ENCODE data around the gene CRPPA. TPM values are rescaled to one million over a fixed set of nuclear protein-coding genes. Genes with fewer than 3 reads are reported as not detected.

CRPPA gene
- total RNA-seq (1 to 10 TPM; 1.1 to 8.5 (median 6.0) TPM), polyA plus RNA-seq (1 to 10 TPM in 1 of 2 donors, under 1 TPM in 1; 0.98 to 1.4 TPM)
- long read RNA-seq, donor 1, full-length matches to known transcripts: 5 of 13 reads
- long read RNA-seq, donor 1, partial matches to known transcripts: 2 of 13 reads
- long read RNA-seq, donor 1, other reads (novel, unspliced or antisense): 6 of 13 reads
- long read RNA-seq, donor 2, partial matches to known transcripts: 0 of 3 reads
- long read RNA-seq, donor 2, other reads (novel, unspliced or antisense): 3 of 3 reads
- long read RNA-seq, donor 3, full-length matches to known transcripts: 3 of 8 reads
- long read RNA-seq, donor 3, partial matches to known transcripts: 2 of 8 reads
- long read RNA-seq, donor 3, other reads (novel, unspliced or antisense): 3 of 8 reads

DNA sequence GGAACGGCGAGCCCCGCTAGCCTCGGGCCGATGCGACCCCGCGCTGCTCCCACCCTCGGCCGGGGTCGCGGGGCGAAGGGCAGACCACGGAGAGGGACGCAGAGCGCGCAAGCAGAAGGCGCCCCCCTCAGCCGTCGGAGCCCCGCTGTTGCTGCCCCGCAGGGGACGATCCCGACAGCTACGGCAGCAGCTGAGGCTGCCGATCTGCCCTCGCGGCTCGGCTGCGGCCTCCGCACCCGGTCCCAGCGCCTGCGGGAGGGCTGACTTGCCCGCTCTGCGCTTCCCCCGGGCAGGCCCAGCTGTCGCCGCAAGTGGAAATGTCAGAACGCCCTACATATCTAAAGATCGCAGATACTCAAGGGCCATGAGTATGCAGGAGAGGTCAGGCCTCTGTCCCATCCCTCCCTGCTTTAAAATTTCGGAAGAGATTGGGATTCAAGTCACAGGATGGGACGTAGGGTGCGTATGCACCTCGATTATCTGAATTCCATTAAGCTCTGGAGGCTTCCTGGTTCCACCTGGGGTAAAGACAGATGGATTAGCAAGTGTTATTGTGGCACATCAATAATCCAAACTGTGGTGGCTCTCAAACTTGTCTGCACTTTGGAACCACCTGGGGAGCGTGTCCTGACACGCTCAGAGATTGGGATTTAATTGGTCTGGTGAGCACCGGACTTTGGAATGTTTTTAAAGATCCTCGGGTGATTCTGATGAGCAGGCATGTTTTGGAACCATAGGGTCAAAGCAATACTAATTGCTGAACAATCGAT lies at the start of gene CRPPA:
TSS of gene CRPPA (minus strand) at position 206 of the 770 bp plus-strand sequence. CDS start 216 bp downstream, outside the sequence.
- DNase-seq (peak; percentile 27 to 80 (median 46)), ATAC-seq (peak; percentile 20 to 73 (median 50))
- intact Hi-C loops (cut with DNase I): loop anchor here (5.0 to 10.0 kb wide), 6 partner anchors 289 to 344 kb away; no protein-coding TSS in a partner anchor
- WGBS, 4 donors: 6 to 11% (median 7%) methylated on average over 26 to 50 of the region's 50 CpGs
- no peak for TF ChIP-seq POLR2A (IDR thresholded peaks at IDR 0.05)
- TF ChIP-seq, protein P1, sequence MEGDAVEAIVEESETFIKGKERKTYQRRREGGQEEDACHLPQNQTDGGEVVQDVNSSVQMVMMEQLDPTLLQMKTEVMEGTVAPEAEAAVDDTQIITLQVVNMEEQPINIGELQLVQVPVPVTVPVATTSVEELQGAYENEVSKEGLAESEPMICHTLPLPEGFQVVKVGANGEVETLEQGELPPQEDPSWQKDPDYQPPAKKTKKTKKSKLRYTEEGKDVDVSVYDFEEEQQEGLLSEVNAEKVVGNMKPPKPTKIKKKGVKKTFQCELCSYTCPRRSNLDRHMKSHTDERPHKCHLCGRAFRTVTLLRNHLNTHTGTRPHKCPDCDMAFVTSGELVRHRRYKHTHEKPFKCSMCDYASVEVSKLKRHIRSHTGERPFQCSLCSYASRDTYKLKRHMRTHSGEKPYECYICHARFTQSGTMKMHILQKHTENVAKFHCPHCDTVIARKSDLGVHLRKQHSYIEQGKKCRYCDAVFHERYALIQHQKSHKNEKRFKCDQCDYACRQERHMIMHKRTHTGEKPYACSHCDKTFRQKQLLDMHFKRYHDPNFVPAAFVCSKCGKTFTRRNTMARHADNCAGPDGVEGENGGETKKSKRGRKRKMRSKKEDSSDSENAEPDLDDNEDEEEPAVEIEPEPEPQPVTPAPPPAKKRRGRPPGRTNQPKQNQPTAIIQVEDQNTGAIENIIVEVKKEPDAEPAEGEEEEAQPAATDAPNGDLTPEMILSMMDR (IDR thresholded peaks at IDR 0.05): peak in 1 of 12 donors; percentile 21
- peak within 1 kb of the TSS; percentile 54 to 82 (median 74) for H3K4me3 ChIP-seq
- H3K27ac ChIP-seq: peak within 1 kb of the TSS; percentile 94 to 99 (median 98)
- no peaks in the 10 kb centered on the region for H3K36me3 ChIP-seq
- H3K4me1 ChIP-seq: peaks cover 0 to 21% (median 16%) of the 10 kb centered on the region in 12 donors
- no peaks in the 10 kb centered on the region for H3K9me3 ChIP-seq
- no peaks in the 10 kb centered on the region for H3K27me3 ChIP-seq

DNA sequence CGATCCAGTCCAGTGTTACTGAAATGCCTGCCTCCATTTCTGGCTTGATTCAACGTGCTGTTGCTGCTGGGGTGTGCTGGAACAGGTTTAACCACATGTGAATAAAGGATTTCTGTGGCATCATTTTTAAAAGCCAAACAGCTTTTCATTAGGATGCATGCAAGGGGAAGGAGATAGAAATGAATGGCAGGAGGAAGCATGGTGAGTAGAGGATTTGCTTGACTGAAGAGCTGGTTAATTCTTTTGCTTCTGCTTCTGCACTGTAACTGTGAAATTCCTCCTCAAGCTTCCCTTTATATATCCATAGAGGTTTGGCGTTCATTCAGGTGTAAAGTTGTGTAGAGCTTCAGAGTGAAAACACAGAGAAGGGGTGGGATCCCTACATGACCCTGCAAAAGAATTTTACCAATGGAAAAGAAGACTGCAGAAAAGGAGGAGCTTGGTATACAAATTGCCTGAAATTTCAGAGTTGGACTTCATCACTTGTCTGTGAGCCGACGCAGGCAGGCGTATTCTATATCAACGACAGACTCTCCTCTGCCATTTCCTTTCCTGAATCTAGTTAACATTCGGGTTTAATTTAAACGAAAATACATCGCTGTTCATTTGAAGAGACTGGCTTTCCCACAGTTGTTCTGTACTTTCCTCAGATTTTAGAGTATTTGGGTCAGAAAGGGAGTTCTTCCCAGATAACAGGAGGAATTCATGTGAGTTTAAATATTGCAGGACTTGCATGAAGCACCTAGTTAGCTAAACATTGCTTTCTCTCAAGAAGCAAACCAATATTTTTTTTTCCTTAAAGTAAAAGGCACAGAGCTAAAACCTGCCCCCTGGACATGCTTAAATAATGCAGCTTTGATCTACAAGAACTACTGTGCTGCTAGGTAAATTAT lies 44.4 kb upstream of the CRPPA start, which contains the start of gene SOSTDC1:
TSS of gene SOSTDC1 (minus strand) at position 270 of the 893 bp plus-strand sequence. CDS start at position 200, 70 bp downstream.
- H3K9me3 ChIP-seq: no peaks in the 10 kb centered on the region
- DNase-seq: no peak
- H3K4me1 ChIP-seq: peaks cover 0 to 10% (median 0%) of the 10 kb centered on the region in 12 donors
- peak within 1 kb of the TSS in 1 of 12 donors; percentile 57 for H3K27ac ChIP-seq
- no peak for ATAC-seq
- no peaks in the 10 kb centered on the region for H3K36me3 ChIP-seq
- H3K27me3 ChIP-seq: peaks cover 0 to 4% (median 0%) of the 10 kb centered on the region in 9 donors
- intact Hi-C loops (cut with DNase I): no loop called here
- 14 to 22% (median 17%) methylated on average over 10 of the region's 10 CpGs for WGBS, 4 donors
- peak within 1 kb of the TSS in 7 of 12 donors; percentile 1 to 35 (median 14) for H3K4me3 ChIP-seq
- no peak for TF ChIP-seq POLR2A (IDR thresholded peaks at IDR 0.05)
- TF ChIP-seq, protein P1 (IDR thresholded peaks at IDR 0.05): no peak

DNA sequence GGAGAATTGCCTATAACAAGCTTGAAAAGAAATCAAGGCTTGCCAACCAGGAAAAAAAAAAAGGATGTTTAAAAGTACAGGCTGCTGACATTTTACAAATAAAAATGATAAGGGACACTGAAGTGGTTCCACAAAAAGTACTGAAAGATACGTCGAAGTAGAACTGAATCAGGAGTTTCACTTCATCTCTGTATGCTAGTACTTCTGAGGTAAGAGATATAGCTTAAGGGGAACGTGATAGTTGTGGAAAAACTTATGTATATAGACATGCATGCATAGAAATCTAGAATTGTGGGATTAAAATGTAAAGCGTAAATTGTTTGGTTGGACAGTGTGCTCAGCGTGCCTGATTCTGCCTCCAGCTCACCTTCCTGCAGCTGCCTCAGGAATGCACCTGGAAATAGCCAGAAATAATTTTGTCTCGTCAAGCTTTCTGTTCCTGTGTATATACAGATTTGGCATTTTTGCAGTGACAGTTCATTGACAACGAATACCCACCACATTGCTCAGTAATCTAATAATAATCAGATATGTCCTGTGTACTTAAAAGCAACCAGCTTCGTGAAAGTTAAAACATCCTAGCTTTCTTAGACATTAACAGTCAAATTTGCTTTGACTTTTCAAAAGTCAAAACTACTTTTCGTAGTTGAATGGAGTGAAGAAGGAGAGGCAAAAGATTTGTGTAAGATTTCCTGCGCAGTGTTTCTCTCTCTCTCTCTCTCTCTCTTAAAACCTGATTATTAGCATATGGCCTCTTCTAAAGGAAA lies 42.8 kb upstream of the CRPPA start:
- intact Hi-C loops (cut with DNase I): no loop called here
- Histone ChIP-seq H3K4me3 (peak overlapping the region in 2 of 12 donors; percentile 11 to 35), H3K9me3 (no peaks in the 10 kb centered on the region), H3K36me3 (no peaks in the 10 kb centered on the region), H3K4me1 (peaks cover 0 to 10% (median 0%) of the 10 kb centered on the region in 12 donors), H3K27me3 (peaks cover 0 to 4% (median 0%) of the 10 kb centered on the region in 9 donors), H3K27ac (no peak overlapping the region)
- 45 to 49% (median 47%) methylated on average over 10 of the region's 10 CpGs for WGBS, 4 donors
- ATAC-seq (no peak), DNase-seq (no peak)
- TF ChIP-seq POLR2A (IDR thresholded peaks at IDR 0.05): no peak
- TF ChIP-seq, protein P1 (IDR thresholded peaks at IDR 0.05): no peak
